Endodermal cell (in vitro differentiated cells): ENCODE measurements around the gene FRYL. TPM values are rescaled to one million over a fixed set of nuclear protein-coding genes. Genes with fewer than 3 reads are reported as not detected.
A peak's percentile ranks its signal among the peaks of the same experiment; 100 is the strongest.
"Not testable (repeated sequence)": the region's sequence is repeated elsewhere in the genome, so short reads cannot be mapped to it uniquely, and the experiment has no call there.

Source experiments
- DNase-seq: peaks from one replicate; pipeline ENCODE4 v3.0.0-alpha.2; 2017
- H3K27ac ChIP-seq: 2 replicates; pipeline ENCODE4 v1.5.1; 2013; ENCODE audit warnings: mild to moderate bottlenecking, low read depth, low read length, moderate library complexity
- H3K27me3 ChIP-seq: 2 replicates; pipeline ENCODE4 v1.6.1; 2013; ENCODE audit warnings: mild to moderate bottlenecking, low read length, moderate library complexity; ENCODE audit not compliant: insufficient read depth, control insufficient read depth, poor library complexity, severe bottlenecking
- H3K36me3 ChIP-seq: 2 replicates; pipeline ENCODE4 v1.7.0; 2013; ENCODE audit warnings: mild to moderate bottlenecking, low read length, moderate library complexity; ENCODE audit not compliant: control insufficient read depth, insufficient read depth
- H3K4me1 ChIP-seq: one replicate; pipeline ENCODE4 v1.7.0; 2013; ENCODE audit warnings: low read length; ENCODE audit not compliant: control insufficient read depth, insufficient read depth
- H3K4me3 ChIP-seq: 2 replicates; pipeline ENCODE4 v1.5.1; 2013; ENCODE audit warnings: mild to moderate bottlenecking, low read length, moderate library complexity
- H3K9ac ChIP-seq: 2 replicates; pipeline ENCODE4 v1.6.1; 2013; ENCODE audit warnings: mild to moderate bottlenecking, low read length, moderate library complexity; ENCODE audit not compliant: poor library complexity, severe bottlenecking; ENCODE audit errors: extremely low read depth
- H3K9me3 ChIP-seq: 2 replicates; pipeline ENCODE4 v1.6.1; 2013; ENCODE audit warnings: mild to moderate bottlenecking, low read length, moderate library complexity; ENCODE audit not compliant: control insufficient read depth
- H3K27ac Mint-ChIP-seq: 2 replicates; pipeline ENCODE4 v1.8.0; 2020; ENCODE audit warnings: mixed read lengths
- H3K27me3 Mint-ChIP-seq: 2 replicates; pipeline ENCODE4 v1.8.0; 2021; ENCODE audit warnings: mild to moderate bottlenecking, mixed read lengths; ENCODE audit not compliant: insufficient read depth
- H3K36me3 Mint-ChIP-seq: 2 replicates; pipeline ENCODE4 v1.8.0; 2020; ENCODE audit warnings: low read depth, mixed read lengths
- H3K4me1 Mint-ChIP-seq: 2 replicates; pipeline ENCODE4 v1.8.0; 2020; ENCODE audit warnings: mixed read lengths
- H3K4me3 Mint-ChIP-seq: 2 replicates; pipeline ENCODE4 v1.8.0; 2020; ENCODE audit warnings: mild to moderate bottlenecking, moderate library complexity, mixed read lengths
- H3K9me3 Mint-ChIP-seq: 2 replicates; pipeline ENCODE4 v1.8.0; 2020; ENCODE audit warnings: mild to moderate bottlenecking, mixed read lengths
- WGBS, 2 experiments: methylation state at CpG; one replicate each; pipeline versions ENCODE4 v1.1.5 to v1.1.7; 2013; ENCODE audit warnings: missing lambda C conversion rate in 2 of 2, mixed read lengths in 1 of 2; ENCODE audit not compliant: insufficient coverage in 1 of 2, insufficient read length in 1 of 2; 5-methylcytosine and 5-hydroxymethylcytosine counted together
- total RNA-seq, 2 donors: library from RNA; stranded (reverse); fragmentation: NEBNext Ultra II Directional in 1 of 2; extraction: Animal tissue kit (Norgen Biotek cat#: 25700) in 1 of 2; gene quantifications; 2 replicates in 1 of 2; 3 replicates in 1 of 2; pipeline ENCODE4 v1.2.1, GENCODE V29; 2021
- TF ChIP-seq, protein P1 (sequence below): fragments of 200-600 bp; sonication (generic); conservative IDR thresholded peaks from 2 replicates; pipeline ENCODE4 v1.5.0; 2021; ENCODE audit warnings: antibody characterized with exemption, mild to moderate bottlenecking

Gene FRYL
- total RNA-seq, 2 donors from 2014 or later: 56.5 to 62.6 TPM

DNA sequence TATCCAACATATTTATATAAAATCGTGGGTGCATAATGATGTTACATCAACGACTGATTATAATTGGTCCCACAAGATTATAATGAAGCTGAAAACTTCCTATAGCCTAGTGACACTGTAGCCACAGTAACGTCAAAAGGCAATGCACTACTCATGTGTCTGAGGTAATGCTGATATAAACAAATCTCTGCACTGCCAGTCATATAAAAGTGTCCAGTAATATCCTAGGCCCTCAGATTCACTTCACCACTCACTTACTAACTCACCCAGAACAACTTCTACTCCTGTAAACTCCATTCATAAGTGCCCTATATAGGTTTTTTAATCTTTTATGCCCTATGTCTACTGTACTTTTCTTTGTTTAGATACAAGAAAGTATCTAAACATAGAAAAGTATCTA is 18.8 kb downstream of the FRYL start:
- no peak overlapping the region for H3K9ac ChIP-seq
- H3K27me3 Mint-ChIP-seq: no peaks in the 10 kb centered on the region
- peaks cover 2% of the 10 kb centered on the region for H3K36me3 ChIP-seq
- TF ChIP-seq, protein P1, sequence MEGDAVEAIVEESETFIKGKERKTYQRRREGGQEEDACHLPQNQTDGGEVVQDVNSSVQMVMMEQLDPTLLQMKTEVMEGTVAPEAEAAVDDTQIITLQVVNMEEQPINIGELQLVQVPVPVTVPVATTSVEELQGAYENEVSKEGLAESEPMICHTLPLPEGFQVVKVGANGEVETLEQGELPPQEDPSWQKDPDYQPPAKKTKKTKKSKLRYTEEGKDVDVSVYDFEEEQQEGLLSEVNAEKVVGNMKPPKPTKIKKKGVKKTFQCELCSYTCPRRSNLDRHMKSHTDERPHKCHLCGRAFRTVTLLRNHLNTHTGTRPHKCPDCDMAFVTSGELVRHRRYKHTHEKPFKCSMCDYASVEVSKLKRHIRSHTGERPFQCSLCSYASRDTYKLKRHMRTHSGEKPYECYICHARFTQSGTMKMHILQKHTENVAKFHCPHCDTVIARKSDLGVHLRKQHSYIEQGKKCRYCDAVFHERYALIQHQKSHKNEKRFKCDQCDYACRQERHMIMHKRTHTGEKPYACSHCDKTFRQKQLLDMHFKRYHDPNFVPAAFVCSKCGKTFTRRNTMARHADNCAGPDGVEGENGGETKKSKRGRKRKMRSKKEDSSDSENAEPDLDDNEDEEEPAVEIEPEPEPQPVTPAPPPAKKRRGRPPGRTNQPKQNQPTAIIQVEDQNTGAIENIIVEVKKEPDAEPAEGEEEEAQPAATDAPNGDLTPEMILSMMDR: no peak
- H3K4me1 ChIP-seq: no peaks in the 10 kb centered on the region
- no peak overlapping the region for H3K4me3 Mint-ChIP-seq
- H3K9me3 Mint-ChIP-seq: peaks cover 10% of the 10 kb centered on the region
- no peak overlapping the region for H3K4me3 ChIP-seq
- H3K36me3 Mint-ChIP-seq: peaks cover 14% of the 10 kb centered on the region
- no peak overlapping the region for H3K27ac ChIP-seq
- no peak overlapping the region for H3K27ac Mint-ChIP-seq
- 97 to 98% methylated on average over 3 of the region's 3 CpGs for WGBS, 2 experiments
- H3K4me1 Mint-ChIP-seq: peaks cover 10% of the 10 kb centered on the region
- DNase-seq: no peak
- H3K9me3 ChIP-seq: no peaks in the 10 kb centered on the region
- no peaks in the 10 kb centered on the region for H3K27me3 ChIP-seq

DNA sequence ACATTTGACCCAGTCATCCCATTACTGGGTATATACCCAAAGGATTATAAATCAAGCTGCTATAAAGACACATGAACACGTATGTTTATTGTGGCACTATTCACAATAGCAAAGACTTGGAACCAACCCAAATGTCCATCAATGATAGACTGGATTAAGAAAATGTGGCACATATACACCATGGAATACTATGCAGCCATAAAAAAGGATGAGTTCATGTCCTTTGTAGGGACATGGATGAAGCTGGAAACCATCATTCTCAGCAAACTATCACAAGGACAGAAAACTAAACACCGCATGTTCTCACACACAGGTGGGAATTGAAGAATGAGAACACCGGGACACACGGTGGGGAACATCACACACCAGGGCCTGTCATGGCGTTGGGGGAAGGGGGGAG is 21.4 kb downstream of the FRYL start:
- H3K27ac ChIP-seq, DNase-seq, H3K4me3 Mint-ChIP-seq, H3K27ac Mint-ChIP-seq, H3K27me3 Mint-ChIP-seq, H3K36me3 ChIP-seq, H3K4me1 Mint-ChIP-seq, H3K4me1 ChIP-seq, H3K9ac ChIP-seq, H3K27me3 ChIP-seq, H3K4me3 ChIP-seq: not testable (repeated sequence)
- 99 to 100% methylated on average over 4 of the region's 5 CpGs for WGBS, 2 experiments
- peaks cover 28% of the 10 kb centered on the region for H3K36me3 Mint-ChIP-seq
- H3K9me3 ChIP-seq: peaks cover 13% of the 10 kb centered on the region
- peaks cover 23% of the 10 kb centered on the region for H3K9me3 Mint-ChIP-seq

DNA sequence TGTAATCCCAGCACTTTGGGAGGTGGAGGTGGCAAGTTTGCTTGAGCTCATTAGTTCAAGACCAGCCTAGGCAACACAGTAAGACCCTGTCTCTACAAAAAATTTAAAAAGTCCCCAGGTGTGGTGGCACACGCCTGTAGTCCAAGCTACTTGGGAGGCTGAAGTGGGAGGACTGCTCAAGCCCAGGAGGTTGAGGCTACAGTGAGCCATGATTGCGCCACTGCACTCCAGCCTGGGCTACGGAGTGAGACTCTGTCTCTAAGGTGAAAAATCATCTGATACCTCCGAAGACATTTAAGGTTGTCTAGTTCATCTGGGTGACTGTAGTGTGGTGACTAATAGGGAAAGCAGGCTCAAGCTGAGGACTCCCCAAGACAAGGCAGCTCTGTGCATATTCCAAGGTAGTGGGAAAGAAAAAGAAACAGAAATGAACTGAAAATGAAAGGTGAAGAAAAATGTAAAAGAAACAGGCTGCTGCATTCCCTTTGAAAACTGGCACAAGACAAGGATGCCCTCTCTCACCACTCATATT is 23.3 kb downstream of the FRYL start:
- H3K4me1 ChIP-seq: no peaks in the 10 kb centered on the region
- no peak for DNase-seq
- H3K9ac ChIP-seq: no peak overlapping the region
- H3K9me3 Mint-ChIP-seq: peaks cover 30% of the 10 kb centered on the region
- no peaks in the 10 kb centered on the region for H3K27me3 Mint-ChIP-seq
- no peaks in the 10 kb centered on the region for H3K27me3 ChIP-seq
- peaks cover 33% of the 10 kb centered on the region for H3K36me3 Mint-ChIP-seq
- H3K36me3 ChIP-seq: peaks cover 2% of the 10 kb centered on the region
- peaks cover 18% of the 10 kb centered on the region for H3K9me3 ChIP-seq
- H3K27ac Mint-ChIP-seq: peak overlapping the region; percentile 7
- WGBS, 2 experiments: 81 to 84% methylated on average over 3 to 4 of the region's 4 CpGs
- H3K4me1 Mint-ChIP-seq: peaks cover 10% of the 10 kb centered on the region
- TF ChIP-seq, protein P1: no peak
- no peak overlapping the region for H3K4me3 Mint-ChIP-seq
- no peak overlapping the region for H3K4me3 ChIP-seq
- no peak overlapping the region for H3K27ac ChIP-seq

DNA sequence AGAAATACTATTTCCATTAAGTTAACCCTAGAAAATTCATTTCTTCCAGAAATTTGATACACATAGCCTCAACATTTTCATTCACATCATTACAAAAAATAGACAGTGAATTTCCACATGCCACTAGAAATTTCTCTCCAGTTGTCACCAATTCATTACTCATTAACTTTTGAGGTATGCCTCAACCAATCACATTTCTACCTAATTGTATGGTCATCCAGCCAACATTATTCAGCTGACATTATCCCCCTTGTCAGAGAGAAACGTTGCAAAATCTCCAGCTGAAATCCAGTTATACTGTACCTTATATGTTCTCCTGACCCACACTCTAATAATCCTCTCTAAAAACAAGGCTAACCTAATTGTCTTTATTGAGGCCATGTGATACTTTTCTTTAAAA is 24.8 kb downstream of the FRYL start:
- TF ChIP-seq, protein P1: no peak
- Mint-ChIP-seq H3K27ac (no peak overlapping the region), H3K27me3 (no peaks in the 10 kb centered on the region), H3K9me3 (peaks cover 30% of the 10 kb centered on the region), H3K4me1 (peaks cover 11% of the 10 kb centered on the region), H3K36me3 (peaks cover 33% of the 10 kb centered on the region), H3K4me3 (no peak overlapping the region)
- Histone ChIP-seq H3K36me3 (peaks cover 2% of the 10 kb centered on the region), H3K4me3 (no peak overlapping the region), H3K27me3 (no peaks in the 10 kb centered on the region), H3K27ac (no peak overlapping the region), H3K9ac (no peak overlapping the region), H3K4me1 (no peaks in the 10 kb centered on the region), H3K9me3 (peaks cover 18% of the 10 kb centered on the region)
- DNase-seq: no peak
- 87 to 100% methylated on average over 1 of the region's 1 CpG for WGBS, 2 experiments
